ENCODE results near the gene SF3B3.
"Not testable (repeated sequence)": the region's sequence is repeated elsewhere in the genome, so short reads cannot be mapped to it uniquely, and the experiment has no call there.

The SF3B3 gene

GRCh38 chr16:70511833-70512232, 11.8 kb upstream of the SF3B3 start:
- DNase-seq (ENCODE audit: low read depth), result no peak

- DNase-seq (ENCODE audit: low read depth), result no peak
Observed at GRCh38 chr16:70512456-70512855, 11.2 kb upstream of the SF3B3 start.

DNA sequence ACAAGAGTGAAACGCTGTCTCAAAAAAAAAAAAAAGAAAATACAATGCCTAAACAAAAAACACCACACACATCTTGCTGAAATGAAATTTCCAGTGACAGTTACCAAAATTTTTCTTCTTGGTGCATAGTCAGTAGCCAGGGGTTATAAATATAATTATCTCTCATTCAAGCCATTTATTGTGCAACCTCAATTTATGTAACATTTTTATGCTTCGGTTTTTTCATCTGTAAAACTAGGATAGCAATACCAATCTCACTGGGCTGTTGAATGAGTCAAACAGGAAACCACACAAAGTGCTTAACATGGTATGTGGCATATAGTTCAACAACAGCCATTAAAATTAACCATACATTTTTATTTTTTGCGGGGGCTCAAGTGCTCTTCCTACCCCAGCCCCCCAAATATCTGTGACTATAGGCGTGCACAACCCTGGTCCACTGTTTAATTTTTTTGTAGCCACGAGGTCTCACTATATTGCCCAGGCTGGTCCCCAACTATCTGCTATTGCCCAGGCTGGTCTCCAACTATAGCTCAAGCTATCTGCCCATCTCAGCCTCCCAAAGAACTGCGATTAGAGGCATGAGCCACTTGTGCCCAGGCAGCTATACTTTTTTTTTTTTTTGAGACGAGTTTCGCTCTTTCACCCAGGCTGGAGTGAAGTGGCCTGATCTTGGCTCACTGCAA, 2.9 kb upstream of the SF3B3 start:
- no peak for DNase-seq (ENCODE audit: low read depth)

- no peak for DNase-seq (ENCODE audit: low read depth)
Observed at GRCh38 chr16:70522216-70523075, 1.2 kb upstream of the SF3B3 start.

DNA sequence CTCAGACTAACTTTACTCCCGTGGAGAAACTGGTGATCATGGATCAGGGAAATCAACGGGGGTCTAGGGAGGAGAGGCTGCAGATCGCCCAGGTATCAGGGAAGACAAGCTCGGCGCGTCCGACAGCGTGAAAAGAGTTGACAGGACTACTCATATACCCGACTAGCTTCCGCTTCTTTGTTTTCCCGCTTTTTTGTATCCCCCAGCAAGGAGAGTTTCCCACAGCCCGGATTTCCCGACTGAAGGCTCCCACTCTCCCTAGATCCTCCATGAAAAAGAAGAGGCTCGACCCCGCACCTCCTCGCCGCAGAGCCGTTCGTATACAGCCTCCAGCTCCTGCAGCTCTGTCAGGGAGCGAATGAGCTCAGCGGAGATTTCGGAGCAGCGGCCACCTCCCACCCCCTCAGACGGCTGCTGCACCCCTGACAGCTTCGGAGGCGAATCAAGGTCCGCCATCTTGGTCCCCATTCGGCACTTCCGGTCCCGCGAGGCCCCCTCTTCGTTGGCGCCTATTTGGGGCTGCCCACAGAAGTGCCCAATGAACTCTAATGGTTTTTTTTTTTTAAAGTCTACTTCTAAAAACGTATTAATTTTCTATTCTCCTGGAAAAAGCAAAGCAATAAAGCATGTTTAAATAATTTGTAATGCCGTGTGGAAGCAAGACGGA, 407 bp upstream of the SF3B3 start, which contains the start of gene COG4:
COG4 (minus strand) TSS at position 479 of the 667 bp plus-strand sequence; CDS start at position 468, 11 bp downstream.
- peak; percentile 87 for DNase-seq (ENCODE audit: low read depth)

GRCh38 chr16:70524399-70524825, 796 bp downstream of the SF3B3 start:
- peak; percentile 3 for DNase-seq (ENCODE audit: low read depth)

GRCh38 chr16:70526403-70526802, 2.8 kb downstream of the SF3B3 start:
- no peak for DNase-seq (ENCODE audit: low read depth)

DNA sequence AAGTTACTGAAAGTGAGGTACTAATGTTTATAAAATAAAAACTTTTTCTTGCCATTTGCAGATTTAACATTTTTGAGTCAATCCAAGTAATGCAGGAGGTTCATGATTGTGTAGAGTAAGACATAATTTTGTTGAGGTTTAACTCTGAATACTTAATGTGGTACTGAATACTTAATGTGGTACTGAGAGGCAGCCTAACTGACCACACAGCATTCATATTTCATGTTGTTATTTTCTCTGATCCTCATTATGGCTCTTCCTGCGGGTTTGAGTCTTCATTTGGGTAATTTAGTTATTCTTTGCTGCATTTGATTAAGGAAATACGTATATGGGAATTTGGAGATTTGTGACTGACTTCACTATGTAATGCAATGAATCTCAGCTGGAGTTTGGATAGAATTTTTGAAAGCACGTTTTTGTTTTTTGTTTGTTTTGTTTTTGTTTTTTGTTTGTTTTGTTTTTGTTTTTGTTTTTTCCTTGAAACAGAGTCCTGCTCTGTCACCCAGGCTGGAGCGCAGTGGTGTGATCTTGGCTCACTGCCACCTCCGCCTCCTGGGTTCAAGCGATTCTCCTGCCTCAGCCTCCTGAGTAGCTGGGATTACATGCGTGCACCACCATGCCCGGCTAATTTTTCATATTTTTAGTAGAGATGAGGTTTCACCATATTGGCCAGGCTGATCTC, 3.8 kb downstream of the SF3B3 start:
- DNase-seq (ENCODE audit: low read depth), result no peak

GRCh38 chr16:70529051-70529777, 5.6 kb downstream of the SF3B3 start:
- DNase-seq (ENCODE audit: low read depth), result no peak

- not testable (repeated sequence) for DNase-seq (ENCODE audit: low read depth)
Observed at GRCh38 chr16:70529954-70530353, 6.3 kb downstream of the SF3B3 start.

DNA sequence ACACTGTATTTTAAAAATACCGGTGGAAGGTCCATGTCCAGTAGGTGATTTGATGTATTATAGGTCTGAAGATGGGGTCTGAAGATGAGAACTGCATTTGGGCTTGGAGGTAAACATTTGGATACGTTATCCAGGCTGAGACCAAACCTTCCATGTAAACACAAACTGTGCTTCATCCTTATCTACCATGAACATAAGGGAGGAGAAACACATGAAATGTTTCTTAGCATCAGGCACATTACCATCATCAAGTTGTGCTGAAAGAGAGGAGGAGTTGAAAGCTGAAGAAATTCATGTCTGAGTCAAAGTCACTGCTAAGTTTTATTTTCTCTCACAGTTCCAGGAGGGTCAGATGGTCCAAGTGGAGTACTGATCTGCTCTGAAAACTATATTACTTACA, 11.4 kb downstream of the SF3B3 start:
- no peak for DNase-seq (ENCODE audit: low read depth)

DNA sequence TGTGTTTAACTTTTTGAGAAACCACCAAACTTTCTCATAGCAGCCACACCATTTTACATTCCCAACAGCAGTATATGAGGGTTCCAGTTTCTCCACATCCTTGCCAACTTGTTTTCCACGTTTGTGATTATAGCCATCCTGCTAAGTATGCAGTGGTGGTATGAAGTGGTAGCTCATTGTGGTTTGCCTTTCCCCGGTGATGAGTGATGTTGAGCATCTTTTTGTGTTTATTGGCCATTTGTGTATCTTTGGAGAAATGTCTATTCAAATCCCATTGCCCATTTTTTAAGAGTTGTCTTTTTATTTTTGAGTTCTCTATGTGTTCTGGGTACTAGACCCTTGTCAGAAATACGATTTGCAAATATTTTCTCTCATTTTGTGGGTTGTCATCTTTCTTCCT, 17.4 kb downstream of the SF3B3 start:
- DNase-seq (ENCODE audit: low read depth), result no peak

GRCh38 chr16:70544548-70544947, 20.9 kb downstream of the SF3B3 start:
- DNase-seq (ENCODE audit: low read depth), result no peak

DNA sequence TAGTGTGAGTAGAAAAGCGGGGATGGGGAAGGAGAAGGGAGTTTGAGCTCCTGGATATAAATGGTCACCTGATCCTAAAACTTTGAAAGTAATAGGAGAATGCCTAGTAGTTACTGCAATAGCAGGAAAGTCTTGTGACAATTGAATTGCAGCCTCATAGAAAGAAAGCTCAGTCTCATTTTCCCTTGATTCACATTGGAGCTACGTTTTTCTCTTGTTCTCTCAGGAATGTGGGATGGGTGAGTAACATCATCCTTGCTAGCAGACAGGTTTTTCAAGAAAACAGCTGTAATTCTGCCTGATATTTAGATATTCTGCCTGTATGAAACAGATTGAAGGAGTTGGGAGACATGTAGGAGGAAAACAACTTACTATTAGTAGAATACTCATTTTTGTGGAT, 25.3 kb downstream of the SF3B3 start:
- DNase-seq (ENCODE audit: low read depth), result no peak

- no peak for DNase-seq (ENCODE audit: low read depth)
Observed at GRCh38 chr16:70550082-70550481, 26.5 kb downstream of the SF3B3 start.

GRCh38 chr16:70551788-70552187, 28.2 kb downstream of the SF3B3 start:
- DNase-seq (ENCODE audit: low read depth), result no peak

DNA sequence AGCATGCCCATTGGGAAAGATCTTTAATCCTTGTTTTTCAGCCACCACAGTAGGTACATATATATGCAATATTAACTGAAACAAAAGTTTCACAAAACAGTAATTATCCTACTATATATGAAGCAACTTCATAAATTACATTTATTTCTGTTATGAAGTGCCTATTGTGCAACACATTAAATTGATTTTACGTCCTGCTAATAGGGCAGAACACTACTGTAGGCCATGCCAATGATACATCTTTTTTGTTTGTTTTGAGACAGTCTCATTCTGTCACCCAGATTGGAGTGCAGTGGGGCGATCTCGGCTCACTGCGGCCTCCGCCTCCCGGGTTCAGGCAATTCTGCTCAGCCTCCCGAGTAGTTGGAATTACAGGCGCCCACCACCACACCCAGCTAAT, 29.1 kb downstream of the SF3B3 start:
- DNase-seq (ENCODE audit: low read depth), result no peak

DNA sequence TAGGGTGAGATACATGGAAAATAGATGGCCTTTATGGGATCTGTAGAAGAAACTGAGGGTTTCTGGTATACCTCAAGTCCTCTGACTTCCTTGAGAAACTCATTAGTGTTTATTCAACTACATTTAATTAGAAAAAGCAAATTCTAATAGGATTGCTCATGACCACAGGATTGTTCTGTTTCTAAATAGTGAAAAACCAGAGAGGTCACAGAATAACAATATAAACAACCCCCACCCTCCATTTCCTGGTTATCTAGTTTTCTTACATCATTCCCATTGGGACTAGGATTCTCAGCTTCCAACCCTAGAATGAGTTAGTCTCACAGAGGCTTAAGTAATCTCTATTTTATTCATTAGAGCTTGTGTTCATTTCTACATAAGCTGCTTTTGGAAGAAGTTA, 30.0 kb downstream of the SF3B3 start:
- no peak for DNase-seq (ENCODE audit: low read depth)

GRCh38 chr16:70556063-70556462, 32.4 kb downstream of the SF3B3 start:
- no peak for DNase-seq (ENCODE audit: low read depth)

DNA sequence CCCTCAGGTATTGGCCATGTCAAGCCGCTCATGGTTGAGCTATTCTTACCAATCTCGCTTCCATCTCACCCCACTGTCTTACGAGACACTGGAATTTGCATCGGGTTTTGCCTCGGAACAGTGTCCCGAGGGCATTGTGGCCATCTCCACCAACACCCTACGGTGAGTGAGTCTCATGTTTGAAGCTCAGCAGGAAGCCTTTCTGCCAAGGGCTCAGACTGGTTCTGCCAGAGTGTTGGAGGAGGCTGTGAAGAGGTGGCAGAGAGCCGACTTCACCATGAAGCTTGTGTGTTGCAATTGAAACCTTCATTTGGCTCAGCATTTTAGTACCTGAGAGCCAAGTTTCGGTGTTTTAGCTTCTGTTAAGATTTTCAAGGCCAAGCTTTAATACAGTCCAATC, 38.0 kb downstream of the SF3B3 start:
- DNase-seq (ENCODE audit: low read depth), result no peak

DNA sequence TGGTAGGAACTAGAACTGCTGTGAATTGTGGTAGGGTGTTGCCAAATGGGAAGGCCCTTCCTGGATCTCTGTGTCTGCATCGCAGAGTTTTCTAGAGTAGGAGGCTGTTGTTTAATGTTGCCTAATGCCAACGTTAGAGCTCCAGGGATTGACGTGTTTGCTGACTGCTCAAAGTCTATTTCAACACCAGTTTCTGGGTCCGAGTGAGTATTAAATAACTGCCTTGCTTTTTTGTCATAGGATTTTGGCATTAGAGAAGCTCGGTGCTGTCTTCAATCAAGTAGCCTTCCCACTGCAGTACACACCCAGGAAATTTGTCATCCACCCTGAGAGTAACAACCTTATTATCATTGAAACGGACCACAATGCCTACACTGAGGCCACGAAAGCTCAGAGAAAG, 40.0 kb downstream of the SF3B3 start:
- DNase-seq (ENCODE audit: low read depth), result no peak

GRCh38 chr16:70565053-70565452, 41.4 kb downstream of the SF3B3 start:
- no peak for DNase-seq (ENCODE audit: low read depth)

Measured in activated T-helper 9 cell treated with anti-CD3 and anti-CD28 coated beads, Interleukin-2, amount 50 U/mL, for 16 hours (primary cell).